Measurements from ENCODE around the gene JMJD6.
A peak's percentile ranks its signal among the peaks of the same experiment; 100 is the strongest.
"Not testable (repeated sequence)": the region's sequence is repeated elsewhere in the genome, so short reads cannot be mapped to it uniquely, and the experiment has no call there.

Gene JMJD6

DNA sequence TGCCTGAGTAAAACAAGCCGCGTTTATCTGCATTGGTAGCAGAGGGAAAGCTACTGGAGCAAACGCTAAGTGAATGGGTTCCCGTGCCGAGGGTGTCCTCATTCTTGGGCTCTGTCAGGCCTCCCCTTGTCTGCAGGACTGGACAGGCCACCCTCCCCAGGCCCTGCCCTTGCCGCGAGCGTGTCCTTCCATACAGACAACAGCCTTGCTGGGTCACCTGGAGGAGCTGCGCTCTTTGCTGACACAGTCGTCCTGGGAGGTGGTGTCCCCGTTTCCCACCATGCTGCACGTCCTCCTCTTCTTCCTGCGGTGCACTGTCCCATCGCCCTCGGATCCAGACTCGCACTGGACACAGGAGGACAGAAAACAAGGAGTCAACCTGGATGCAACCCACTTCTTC, 7.9 kb downstream of the JMJD6 start:
- H3K4me3 ChIP-seq (ENCODE audit: low read depth, low read length): no peak overlapping the region

DNA sequence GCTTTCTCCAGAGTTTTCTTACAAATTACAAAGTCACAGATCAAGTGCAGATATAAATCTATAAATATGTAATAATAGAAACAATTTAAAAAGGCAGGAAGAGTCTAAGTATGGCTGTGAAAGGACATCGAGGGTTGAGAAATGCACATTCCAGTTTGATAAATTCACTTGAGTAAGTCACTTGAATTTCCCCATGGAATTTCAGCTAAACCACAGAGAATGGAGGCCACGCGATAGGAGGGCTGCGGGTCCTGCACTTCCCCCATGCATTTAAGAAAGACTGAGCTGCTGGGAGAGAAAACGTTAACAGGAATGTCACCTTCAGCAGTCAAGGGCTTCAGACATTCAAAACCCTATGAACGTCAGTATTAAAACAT, 9.6 kb downstream of the JMJD6 start:
- no peak overlapping the region for H3K4me3 ChIP-seq (ENCODE audit: low read depth, low read length)

DNA sequence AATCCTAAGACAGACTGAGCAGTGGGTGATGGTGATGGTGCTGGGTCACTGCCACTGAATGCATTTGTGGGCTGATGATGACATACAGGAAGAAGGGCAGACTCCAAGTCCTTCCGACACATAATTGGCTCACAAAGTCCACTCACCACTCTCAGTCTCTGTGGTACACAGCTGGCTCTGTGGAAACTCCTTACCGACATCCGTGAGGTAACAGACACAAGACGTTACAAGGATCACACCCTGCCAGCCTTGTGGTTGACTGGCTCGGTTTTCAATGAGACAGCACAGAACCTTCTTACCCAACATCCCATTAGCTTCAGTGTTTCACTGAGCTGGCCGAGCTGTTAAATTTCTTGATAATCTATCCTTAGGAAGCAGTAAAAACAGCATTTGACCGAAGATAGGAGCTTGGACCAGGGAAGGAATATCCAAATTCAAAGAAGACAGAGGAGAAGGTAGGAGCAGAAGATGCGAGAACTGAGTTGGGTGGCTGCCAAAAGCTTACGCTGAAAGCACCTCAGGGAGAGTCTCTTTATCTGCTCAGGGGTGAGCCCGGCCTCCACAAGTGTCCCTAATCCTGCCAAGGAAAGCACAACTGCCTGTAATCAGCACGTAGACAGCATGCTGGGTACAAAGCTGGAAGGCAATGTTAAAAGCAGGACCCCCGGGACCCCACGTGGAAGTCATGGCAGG, 10.1 kb downstream of the JMJD6 start:
- H3K4me3 ChIP-seq (ENCODE audit: low read depth, low read length): no peak overlapping the region

DNA sequence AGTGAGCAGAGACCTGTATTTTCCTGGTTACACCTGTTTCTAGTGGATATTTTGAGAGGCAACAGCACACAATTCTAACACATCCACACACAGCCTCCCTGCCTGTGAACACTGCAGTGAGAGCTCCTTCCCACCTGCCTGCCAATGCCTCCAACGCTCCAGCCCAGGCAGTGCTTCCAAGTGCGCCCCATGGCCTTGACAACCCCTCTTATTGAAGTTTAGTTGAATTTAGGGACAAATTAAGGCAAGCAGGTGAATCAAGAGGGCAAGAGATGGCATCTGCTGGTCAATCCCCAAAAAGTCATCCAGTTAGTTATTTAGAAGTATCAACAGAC, 10.9 kb downstream of the JMJD6 start:
- H3K4me3 ChIP-seq (ENCODE audit: low read depth, low read length): no peak overlapping the region

DNA sequence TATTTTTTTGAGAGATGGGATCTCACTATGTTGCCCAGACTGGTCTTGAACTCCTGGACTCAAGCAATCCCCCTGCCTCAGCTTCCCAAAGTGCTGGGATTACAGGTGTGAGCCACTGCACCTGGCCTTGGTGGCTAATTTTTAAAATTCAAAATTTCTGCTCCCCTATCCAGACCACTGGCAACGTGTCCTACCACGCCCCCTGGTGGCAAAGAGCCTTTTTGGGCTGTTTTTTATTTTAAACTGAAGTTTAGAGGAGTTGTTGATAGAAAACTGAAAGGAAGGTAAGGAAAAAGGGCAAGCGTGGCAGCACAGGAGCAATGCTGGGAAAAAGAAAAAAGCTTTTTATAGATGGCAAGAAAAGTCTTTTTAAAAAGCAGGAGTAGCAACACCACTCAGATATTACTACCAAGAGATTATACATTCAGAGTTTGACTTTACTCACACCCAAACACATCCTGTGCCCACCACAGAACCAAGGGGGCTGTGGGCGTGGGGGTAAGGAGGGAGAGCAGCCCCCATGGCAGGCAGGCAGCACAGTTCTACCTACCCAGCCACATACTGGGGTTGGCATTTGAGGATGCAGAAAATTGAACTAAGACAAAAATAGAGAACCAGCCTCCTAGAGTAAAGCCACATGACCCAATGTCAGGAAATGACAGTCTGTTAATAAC, 11.4 kb downstream of the JMJD6 start:
- H3K4me3 ChIP-seq (ENCODE audit: low read depth, low read length): no peak overlapping the region

DNA sequence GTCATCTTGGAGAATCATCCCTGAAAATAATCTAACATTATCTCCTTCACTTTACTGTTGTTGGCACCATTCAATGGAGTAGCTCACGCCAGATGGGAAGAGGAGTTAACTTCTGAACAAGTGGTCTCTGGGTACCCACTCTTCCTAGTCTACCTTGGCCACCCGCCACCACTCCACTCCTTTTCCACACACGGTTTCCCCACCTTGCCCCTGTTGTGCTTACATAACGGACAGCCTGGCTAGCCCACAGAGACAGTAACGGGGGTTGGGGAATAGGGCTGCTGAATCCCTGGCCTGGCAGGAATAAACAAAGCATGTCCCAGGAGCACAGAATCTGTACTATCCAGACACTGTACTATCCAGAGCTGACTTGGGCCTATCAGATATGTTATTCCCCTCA, 12.1 kb downstream of the JMJD6 start:
- no peak overlapping the region for H3K4me3 ChIP-seq (ENCODE audit: low read depth, low read length)

DNA sequence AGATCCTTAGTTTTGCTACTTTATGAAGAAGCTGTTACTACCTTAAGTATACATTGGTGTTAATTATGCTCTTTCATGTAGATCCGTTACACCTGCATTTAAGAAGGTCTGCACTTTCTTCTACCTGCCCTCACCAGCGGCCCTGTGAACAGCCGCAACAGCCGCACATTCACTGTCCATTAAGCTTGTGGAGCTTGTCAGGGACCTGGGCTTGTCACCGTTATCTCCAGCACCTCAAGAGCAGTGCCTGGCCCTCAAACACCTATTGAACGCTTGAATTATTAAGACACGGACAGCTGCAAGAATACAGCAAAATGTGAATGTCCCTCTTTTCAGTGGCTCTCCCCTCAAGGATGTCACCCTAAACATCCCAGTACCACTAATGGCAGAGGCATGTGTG, 12.6 kb downstream of the JMJD6 start:
- H3K4me3 ChIP-seq (ENCODE audit: low read depth, low read length): no peak overlapping the region

DNA sequence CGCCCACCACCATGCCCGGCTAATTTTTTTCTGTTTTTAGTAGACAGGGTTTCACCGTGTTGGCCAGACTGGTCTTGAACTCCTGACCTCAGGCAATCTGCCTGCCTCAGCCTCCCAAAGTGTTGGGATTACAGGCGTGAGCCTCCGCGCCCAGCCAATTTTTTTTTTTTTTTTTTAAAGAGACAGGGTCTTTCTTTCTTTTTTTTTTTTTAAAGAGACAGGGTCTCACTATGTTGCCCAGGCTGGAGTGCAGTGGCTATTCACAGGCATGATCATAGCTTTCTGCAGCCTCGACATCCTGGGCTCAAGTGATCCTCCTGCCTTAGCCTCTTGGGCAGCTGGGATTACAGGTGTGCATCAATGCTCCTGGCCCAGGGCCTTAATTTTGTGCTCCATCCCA, 14.1 kb downstream of the JMJD6 start:
- H3K4me3 ChIP-seq (ENCODE audit: low read depth, low read length): not testable (repeated sequence)

DNA sequence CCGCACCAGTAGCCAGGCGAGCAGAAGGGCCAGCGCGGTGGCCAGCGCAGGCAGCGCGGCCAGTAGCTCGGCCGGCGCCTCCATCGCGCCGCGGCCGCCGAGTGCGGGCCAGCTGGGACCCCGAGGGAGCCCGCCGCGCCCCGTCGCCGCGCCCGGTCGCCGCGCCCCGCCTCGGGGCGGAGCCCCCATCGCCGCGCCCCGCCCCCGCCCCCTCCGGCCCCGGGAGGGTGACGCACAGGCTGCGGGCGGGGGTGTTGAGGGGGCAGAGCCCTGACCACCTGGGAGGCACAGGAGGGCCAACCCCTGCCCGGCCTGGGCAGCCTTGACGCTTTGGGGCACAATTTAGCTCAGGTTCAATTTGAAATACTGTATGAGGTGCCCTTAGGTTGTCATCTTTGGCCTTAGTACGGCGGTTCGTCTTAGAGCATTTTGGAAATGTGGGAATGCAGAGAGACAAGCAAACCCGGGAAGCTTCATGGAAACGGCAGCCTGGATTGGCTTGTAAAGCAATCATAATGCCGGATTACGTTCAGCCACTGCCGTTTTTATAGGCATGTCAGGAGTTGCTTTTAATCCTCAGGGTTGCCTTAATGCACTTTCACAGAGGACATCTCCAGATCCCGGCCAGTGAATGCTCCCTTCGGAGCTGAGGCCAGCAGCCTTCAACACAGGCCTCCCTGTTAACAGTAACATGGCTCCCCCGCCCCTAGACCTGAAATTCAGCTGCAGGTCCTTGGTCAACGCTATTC, 15.4 kb downstream of the JMJD6 start, which contains the start of gene MXRA7:
MXRA7 (minus strand) TSS at position 103 of the 749 bp plus-strand sequence; CDS start at position 84, 19 bp downstream.
- peak within 1 kb of the TSS; percentile 34 for H3K4me3 ChIP-seq (ENCODE audit: low read depth, low read length)

DNA sequence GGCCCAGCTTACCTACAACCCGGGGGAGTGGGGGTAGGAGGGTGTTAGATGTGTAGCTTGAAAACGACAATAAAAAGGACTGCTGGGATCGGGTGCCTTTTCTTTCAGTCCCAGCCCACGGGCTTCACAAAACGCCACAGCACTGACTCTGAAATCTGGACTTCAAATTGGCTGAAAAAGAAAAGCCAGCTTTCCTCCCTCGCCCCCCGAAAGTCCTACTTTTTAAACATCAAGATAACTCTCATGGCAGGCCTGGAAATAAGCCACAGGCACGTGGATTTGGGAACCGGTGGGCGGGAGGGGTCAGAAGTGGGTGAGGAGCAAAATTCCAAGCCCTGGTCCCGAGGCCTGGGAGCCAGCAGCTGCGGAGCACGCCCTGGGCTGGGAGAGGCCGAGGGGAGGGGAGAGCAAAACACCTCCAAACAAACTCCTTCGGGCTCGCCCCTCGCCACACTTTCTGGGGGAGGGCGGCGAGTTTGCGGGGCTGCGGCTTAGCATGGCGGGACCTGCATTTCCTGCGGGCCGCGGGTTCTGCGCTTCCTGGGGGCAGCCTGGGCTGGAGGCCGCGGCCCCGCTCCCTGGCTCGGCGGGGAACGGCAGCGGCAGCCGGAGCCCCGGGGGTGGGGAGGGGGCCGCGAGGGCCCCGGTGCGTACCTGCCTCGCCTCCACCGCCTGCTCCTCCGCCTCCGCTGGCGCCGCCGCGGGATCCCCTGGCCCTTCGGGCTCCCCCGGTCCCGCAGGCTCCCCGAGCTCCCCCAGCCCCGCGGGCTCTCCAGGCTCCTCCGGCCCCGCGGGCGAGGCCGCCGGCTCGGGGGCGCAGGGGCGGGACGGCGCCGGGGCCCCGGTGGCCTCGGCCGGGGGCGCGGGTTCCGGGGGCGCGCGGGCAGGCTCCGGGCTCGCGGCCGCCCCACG, 16.2 kb downstream of the JMJD6 start:
- peak overlapping the region; percentile 34 for H3K4me3 ChIP-seq (ENCODE audit: low read depth, low read length)

DNA sequence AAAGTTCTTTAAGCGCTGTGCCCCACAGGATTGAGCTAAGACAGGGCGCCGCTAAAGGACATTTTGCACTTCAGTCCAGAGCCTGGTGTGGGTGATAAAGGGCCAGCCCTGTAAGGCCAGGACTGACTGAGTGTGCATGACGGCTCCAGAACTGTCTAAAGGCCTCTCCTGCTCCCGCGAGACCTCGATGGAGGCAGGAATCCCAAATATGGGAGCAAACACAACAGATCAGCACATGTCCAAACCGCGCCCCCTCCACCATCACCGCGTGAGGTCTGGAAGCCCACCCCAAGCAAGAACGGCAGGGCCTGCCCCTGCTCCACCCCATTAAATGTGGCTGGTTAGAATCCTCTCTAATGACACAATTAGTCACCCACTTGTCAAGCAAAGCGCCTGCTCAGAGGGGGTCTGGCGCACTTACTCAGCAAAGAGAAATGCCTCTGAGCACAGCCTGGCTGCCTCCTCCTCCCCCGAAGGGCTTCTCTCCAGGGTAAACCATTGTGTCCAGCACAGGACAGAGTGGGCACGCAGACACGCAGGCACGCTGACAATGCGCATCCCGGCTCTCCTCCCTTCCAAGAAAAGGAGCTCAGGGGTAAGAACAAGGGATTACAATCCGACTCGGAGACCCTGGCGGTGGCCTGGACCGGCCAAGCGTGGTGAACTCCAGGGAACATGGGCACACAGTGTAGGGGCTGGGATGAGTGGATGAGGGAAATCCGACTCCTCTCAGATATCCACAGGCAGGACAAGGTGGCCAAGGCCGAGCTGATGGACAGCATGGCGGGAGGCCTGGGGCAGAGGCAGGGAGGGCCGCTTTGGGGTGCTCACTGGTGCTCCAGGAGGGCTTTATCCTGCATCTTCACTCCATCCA, 17.1 kb downstream of the JMJD6 start:
- no peak overlapping the region for H3K4me3 ChIP-seq (ENCODE audit: low read depth, low read length)

DNA sequence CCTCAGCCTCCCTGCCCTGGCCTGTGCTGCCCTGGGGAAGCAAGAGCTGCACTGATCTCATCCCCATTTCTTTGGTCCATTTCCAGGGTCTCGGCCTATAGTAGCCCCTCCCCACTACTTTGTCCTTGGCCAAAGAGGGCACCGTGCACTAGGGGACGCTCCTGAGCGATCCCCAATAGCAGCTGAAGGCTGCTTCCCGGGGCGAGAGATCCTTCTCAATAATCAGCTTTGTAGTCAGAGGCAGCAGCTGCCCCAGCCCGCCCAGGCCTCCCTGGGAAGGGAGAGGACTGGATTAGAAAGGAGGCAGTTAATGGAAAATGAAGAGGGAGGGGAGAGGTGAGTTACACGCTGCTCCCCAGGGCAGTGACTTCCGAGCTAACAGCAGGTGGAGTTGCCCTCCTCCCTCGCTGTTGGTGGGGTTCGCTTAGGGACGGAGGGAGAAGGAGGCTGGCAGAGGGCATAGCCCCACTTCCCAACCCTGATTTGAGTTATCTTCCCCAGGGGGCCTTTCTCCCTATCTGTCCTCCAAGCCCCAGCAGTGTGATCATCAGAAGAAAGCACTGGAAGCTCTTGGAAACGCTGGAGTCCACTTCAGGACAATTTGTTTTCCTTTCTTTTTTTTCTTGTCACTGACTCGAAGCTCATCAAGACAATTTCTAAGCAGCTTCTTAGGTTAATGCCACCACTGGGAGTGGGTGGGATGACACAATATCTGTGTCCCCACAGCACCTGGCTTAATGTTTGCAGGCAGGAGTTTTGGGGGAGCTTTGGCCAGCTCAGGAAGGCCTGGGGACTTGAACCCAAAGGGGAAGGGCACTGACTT, 18.2 kb downstream of the JMJD6 start:
- H3K4me3 ChIP-seq (ENCODE audit: low read depth, low read length): no peak overlapping the region

DNA sequence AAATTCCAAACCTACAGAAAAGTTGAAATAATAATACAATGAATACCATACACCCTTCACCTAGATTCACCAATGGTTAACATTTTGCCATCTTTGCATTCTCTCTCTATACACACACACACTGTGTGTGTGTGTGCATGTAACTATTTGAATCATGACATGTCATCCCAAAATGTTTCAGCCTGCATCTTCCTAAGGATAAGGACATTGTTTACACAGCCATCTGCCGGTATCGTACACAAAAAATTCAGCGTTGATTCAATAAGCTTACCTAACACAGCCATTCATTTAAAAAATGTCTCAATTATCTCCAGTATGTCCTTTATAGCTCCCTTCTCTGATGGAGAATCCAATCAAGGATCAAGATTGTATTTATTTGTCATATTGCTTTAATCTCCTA, 19.6 kb downstream of the JMJD6 start:
- no peak overlapping the region for H3K4me3 ChIP-seq (ENCODE audit: low read depth, low read length)

DNA sequence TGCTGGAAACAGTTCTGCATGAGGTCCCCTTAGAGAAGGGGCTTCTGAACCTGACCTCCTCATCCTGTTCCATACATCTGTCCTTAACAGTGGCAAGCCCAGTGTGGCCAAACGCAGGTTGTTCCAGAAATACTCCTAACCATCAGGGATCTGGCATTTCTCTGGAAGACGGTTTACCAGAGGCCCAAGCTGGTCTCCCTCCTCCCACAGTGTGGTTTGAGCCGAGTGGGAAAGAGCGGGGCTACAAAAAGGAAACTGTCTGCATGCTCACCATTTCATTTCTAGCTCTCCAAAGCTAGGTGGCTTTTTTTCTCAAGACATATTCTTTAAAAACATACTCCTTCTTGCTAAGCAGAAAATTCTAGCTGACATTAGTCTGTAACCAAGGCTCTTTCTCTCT, 21.6 kb downstream of the JMJD6 start:
- H3K4me3 ChIP-seq (ENCODE audit: low read depth, low read length): no peak overlapping the region

DNA sequence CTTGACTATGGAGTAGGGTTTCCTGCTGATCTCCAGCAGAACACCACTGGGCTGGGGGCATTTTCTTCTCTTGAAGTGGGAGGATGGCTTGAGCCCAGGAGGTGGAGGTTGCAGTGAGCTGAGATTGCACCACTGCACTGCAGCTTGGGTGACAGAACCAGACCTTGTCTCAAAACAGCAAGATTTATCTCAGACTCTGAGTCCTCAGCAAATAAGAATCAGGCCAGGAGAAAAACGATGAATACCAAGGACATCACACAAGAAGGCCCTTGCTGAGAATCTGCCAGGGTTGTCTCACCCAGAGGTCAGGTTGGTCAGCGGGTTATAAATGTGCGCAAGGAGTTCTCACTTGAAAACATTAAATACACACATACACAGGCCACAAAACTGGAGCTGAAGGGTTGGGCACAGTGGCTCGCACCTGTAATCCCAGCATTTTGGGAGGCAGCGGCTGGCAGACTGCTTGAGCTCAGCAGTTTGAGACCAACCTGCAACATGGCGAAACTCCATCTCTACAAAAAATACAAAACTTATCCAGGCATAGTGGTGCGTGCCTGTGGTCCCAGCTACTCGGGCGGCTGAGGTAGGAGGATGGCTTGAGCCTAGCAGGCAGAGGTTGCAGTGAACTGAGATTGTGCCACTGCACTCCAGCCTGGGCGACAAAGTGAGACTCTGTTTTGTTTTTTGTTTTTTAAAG, 23.3 kb downstream of the JMJD6 start:
- H3K4me3 ChIP-seq (ENCODE audit: low read depth, low read length): no peak overlapping the region

DNA sequence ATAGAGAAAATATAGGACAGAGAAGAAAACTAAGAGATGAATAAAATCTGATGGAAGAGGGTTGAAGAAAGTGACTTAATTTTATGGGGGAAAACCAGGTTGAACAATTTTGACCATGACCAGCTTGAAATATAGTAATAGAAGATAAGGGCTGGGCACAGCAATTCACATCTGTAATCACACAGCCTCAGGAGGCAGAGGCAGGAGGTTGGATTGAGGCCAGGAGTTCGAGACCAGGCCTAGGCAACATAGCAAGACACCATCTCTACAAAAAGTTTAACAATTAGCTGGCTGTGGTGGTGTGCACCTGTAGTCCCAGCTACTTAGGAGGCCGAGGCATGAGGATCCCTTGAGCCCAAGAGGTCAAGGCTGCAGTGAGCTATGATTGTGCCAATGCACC, 24.3 kb downstream of the JMJD6 start:
- H3K4me3 ChIP-seq (ENCODE audit: low read depth, low read length): no peak overlapping the region

DNA sequence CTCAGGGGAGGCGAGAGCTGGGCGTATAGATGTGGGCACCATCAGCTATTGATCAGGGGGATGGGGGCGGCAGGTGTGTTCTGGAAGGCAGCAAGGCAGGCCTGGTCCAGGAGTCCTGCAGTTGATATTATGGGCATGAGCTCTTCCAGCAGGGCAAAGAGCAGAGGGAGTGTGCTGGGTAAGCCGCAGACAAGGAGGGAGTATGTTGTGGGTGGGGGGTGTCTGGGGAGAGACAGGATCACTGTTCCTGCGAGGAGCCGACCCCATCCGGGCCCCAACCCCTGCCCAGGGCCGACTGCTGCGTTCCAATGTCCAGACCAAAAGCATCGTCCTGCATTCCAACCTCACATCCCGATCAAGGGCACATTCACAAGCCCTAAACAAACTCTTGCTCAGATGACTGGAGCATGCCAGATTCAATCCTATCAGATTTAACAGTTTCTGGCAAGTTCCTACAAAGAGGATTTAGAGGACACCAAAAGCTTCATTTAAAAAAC, 24.9 kb downstream of the JMJD6 start:
- H3K4me3 ChIP-seq (ENCODE audit: low read depth, low read length): no peak overlapping the region

DNA sequence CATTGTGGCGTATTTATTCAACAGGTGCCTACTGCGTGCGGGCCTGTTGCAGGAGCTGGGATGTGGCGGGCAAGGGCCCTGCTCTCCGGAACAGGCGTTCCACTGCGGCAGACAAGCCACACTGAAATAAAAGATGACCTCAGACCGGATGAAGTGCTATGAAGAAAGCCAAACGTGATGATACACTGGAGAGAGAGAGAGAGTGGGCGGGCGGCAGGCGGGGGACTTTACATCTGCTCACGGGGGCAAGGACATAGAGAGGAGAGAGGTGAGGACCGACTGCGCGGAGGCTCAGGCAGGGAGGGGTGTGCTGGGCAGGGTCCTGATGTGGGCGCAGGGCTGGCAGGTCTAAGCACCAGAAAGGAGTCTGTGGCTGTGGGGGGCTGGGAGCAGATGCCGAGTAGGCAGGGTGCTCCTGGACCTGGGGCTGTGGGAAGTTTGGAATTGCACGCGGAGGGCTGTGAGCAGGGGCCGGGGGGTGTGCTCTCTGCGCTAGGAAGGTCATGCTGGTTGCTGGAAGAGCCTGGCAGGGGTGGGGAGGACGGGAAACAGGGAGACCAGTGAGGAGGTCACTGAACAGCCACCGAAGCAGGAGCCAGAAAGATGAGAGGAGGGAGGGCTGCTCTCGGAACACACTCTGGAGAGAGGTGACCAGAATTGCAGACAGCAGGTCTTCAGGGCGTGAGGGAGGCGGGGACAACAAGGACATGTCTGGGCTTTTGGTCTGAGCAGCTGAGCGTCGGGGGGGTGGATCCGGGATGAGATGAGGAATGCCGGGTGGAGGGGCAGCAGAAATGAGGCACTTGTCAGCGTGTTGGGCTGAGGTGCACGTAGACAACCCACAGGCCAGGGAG, 25.6 kb downstream of the JMJD6 start:
- H3K4me3 ChIP-seq (ENCODE audit: low read depth, low read length): no peak overlapping the region

All from iPS-11a (cell line).